IPS-NIHi7 (cell line): ENCODE results near the gene HIF1A.
"Not testable (repeated sequence)": the region's sequence is repeated elsewhere in the genome, so short reads cannot be mapped to it uniquely, and the experiment has no call there.

ENCODE experiments used
- DNase-seq: peaks from one replicate; pipeline ENCODE4 v3.0.0; 2012; ENCODE audit warnings: mixed read lengths; ENCODE audit errors: extremely low spot score

Gene HIF1A

GRCh38 chr14:61673305-61673704 is 22.0 kb upstream of the HIF1A start:
- DNase-seq: no peak

- no peak for DNase-seq
These were observed 20.0 kb upstream of the HIF1A start for GRCh38 chr14:61675291-61675690.

- DNase-seq: no peak
These were observed 17.8 kb upstream of the HIF1A start for GRCh38 chr14:61677479-61677878.

DNA sequence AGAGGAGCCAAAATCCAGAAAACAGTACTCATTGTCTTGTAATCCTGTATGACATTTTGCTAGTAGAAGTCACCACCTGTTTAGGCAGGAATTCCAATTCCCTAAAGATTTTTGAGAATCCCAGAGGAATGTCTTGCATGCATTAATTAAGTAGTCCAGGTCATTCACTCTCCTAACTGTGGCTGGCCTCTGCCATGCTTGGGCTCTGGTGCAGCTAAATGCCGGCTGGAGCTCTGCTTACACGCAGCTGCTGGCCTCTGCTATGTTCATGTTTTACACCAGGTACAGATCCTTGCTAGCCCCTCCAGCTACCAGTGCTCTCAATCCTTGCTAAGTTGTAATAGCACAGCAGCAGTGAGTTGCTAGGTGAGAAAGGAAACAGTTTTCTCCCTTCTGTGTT is 16.3 kb upstream of the HIF1A start:
- DNase-seq: peak; percentile 44

- no peak for DNase-seq
These were observed 13.9 kb upstream of the HIF1A start for GRCh38 chr14:61681413-61681812.

- no peak for DNase-seq
These were observed 12.2 kb upstream of the HIF1A start for GRCh38 chr14:61683108-61683507.

GRCh38 chr14:61690039-61690438 is 5.3 kb upstream of the HIF1A start:
- DNase-seq: no peak

DNA sequence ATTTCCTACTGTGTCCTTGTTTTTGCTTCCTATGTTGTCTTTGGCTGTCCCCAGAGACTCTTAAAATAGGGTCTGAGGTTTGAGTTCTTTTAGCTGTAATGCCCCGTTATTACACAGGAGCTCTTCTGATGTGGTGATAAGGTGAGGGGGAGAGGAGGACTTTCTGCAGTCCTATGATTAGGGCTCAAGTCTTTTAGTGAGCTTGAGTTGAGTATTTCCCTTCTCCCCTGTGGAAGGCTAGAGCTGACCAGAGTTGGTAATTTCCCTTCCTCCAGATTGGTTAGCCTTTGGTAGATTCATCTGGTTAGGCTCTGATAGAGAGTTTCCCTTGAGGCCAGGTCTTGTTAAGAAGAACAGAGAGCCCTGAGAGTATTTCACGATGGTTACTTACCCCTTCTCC is 4.3 kb upstream of the HIF1A start:
- DNase-seq: no peak

DNA sequence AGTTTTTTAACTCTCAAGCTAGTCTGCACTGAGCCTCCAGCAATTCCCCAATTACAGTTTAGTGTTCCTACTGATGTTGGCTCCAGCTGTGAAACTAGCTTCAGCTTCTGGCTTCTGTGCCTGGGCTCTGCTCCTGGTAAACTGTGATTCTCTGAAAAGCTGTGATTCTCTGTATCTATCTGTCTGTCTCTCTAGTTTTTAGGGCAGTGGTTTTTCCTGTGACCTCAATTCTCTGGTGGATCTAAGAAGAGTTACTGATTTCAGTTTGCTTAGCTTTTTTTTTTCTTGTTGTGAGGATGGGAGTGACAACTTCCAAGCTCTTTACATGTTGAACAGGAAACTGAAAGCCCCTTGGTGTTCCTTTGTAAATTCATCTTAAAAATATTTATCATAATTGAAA is 3.8 kb upstream of the HIF1A start:
- DNase-seq: no peak

DNA sequence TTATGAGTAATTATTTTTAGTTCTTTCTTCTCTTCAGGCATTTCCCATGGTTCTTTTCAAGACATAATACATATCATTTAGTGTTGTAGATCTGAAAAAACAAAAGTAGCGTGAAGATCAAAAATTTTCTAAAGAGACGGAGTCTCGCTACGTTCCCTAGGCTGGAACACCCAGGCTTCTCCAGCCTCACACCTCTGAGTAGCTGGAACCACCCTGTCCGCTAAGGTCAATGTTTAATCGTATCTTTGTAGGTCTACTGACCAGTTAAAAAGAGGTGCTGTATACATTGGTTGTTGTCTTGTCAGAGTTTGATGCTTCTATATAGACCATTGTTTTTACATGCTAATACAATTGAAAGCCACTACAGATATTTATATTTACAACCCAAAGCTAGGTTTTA is 1.3 kb upstream of the HIF1A start:
- no peak for DNase-seq

DNA sequence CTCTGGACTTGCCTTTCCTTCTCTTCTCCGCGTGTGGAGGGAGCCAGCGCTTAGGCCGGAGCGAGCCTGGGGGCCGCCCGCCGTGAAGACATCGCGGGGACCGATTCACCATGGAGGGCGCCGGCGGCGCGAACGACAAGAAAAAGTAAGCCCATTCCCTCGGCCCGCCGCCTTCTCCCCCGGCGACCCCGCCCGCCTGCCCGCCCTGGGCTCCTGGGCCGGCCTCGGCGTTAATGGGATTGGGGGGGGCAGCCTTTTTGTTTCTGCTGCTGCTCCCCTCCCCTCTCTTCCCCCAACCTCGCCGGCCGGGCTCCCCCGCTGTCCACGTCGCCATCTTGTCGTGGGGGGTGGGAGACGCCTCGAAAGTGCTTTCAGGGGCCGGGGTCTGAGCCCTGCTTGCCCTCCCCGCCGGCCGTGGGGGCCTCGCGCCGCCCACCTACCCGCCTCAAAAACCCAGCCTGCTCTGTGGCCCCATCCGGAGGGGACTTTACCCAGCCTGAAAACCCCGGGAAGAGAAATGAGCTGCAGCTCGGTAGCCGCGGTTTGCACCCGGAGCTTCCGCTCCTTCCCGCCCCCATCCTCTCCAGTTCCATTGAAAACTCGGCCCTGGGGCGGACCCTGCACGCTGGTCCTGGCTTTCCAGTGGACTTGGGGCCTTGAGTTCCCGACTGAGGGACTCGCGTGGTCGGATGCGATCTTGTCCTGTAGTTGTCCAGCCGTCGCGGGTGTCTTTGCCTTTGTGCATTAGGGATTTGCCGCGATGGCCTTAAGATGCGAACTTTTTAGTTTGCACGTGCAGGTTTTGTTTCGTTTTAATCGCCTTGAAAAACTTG is 598 bp downstream of the HIF1A start:
- DNase-seq: peak; percentile 48

GRCh38 chr14:61696753-61697318 is 1.5 kb downstream of the HIF1A start:
- no peak for DNase-seq

DNA sequence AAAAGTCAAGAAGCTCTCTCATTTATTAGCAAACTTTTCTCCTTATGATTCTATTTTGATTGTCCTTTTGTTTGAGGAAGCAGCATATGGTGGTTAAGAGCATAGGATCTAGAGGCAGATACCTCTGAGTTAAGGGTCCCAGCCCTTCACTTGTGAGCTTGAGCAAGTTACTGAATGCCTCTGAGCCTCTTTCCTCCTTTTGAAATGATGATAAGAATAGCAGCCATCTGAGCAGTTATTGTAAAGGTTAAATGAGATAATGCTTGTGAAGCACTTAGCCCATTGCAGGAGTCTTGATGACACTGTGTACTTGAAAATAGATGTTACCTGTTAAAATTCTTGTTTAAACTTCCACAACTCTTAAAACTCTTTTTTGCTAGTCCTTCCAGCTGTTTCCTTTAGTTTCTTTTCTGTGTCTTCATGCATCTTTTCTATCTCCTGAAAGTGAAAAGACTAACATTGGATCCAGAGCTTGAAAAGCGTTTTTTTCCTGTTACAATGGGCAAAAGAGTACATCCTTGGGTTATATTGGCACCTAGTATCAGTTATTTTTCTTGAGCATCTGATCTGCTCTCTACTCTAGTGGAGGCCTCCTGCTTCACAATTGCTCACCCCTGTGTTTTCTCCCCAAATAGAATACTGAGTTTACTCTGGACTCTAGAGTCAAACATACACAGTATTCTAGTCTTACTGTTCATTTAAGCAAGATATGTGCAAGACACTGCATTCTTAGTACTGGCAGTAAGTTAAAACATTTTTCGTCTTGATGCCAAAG is 3.1 kb downstream of the HIF1A start:
- no peak for DNase-seq

DNA sequence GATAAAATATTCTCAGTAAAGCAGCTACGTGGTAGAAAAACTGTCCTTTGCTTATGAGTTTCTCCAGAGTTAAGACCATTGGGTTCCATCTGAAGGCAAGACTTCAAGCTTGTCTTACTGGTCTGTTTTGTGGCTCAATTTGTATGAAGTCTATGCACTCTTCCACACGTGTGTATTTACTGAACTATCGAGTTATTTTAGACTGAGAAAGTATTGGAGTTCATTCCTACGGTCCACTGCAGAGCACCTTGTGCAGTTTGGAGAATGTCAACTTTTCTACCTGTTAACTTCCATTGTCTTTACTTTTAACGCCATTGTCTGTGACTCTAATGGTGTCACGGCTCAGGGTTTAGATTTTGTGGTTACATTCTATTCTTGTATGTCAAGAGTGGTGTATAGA is 3.7 kb downstream of the HIF1A start:
- DNase-seq: no peak

GRCh38 chr14:61700104-61700886 is 5.0 kb downstream of the HIF1A start:
- DNase-seq: no peak

- DNase-seq: no peak
These were observed 6.6 kb downstream of the HIF1A start for GRCh38 chr14:61701946-61702345.

GRCh38 chr14:61703342-61704129 is 8.2 kb downstream of the HIF1A start:
- no peak for DNase-seq

GRCh38 chr14:61704554-61704953 is 9.2 kb downstream of the HIF1A start:
- DNase-seq: no peak

DNA sequence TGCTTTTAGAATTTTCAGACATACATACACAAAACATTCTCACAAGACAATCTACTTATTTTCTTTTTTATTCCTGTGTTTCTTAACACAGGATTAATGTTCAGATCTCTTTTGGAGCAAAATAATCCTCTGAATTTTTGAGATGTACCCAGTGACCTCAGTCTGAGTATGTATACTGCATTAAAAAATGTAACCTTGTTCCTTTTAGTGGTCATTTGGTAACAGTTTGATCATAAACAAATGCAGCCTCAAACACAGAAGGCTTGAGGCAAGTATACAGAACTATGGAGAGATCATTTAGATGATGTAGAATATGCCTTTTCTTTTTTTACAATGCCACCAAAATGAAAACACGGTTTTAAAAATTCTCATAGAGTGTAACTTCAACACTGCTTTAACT is 9.7 kb downstream of the HIF1A start:
- no peak for DNase-seq

GRCh38 chr14:61706096-61706690 is 10.9 kb downstream of the HIF1A start:
- no peak for DNase-seq

- DNase-seq: not testable (repeated sequence)
These were observed 12.5 kb downstream of the HIF1A start for GRCh38 chr14:61707774-61708173.
